Right atrium auricular region (tissue), 2 donors: Measurements from ENCODE around the gene ZNF318. TPM values are rescaled to one million over a fixed set of nuclear protein-coding genes. Genes with fewer than 3 reads are reported as not detected.

Source experiments
- DNase-seq: peaks from one replicate; pipeline ENCODE4 v3.0.0-alpha.2; 2019; ENCODE audit warnings: low spot score
- H3K27ac ChIP-seq, 2 donors: fragments of 200-600 bp; sonication (generic); 1 replicate in 1 of 2; 2 replicates in 1 of 2; pipeline ENCODE4 v1.5.1; 2016 to 2019
- H3K27me3 ChIP-seq, 2 donors: fragments of 200-600 bp; sonication (generic); one replicate each; pipeline versions ENCODE4 v1.5.1 to v1.6.0; 2017 to 2019
- H3K36me3 ChIP-seq: fragments of 200-600 bp; sonication (generic); one replicate; pipeline ENCODE4 v1.5.1; 2016
- H3K4me1 ChIP-seq, 2 donors: fragments of 200-600 bp; sonication (generic); one replicate each; pipeline versions ENCODE4 v1.5.1 to v1.6.0; 2017 to 2019
- H3K4me3 ChIP-seq, 2 donors: fragments of 200-600 bp; sonication (generic); 1 replicate in 1 of 2; 2 replicates in 1 of 2; pipeline ENCODE4 v1.5.1; 2017 to 2019; ENCODE audit warnings: mild to moderate bottlenecking in 1 of 2, moderate library complexity in 1 of 2
- H3K9me3 ChIP-seq, 2 donors: fragments of 200-600 bp; sonication (generic); one replicate each; pipeline ENCODE4 v1.5.1; 2019
- CTCF ChIP-seq, 2 donors: fragments of 200-600 bp; sonication (generic); IDR thresholded peaks; one replicate each; pipeline ENCODE4 v1.5.1; 2019; ENCODE audit warnings: antibody characterized with exemption in 2 of 2
- total RNA-seq, 2 donors: library from RNA; depleted of rRNA; stranded (reverse); fragments of >200 nt; gene quantifications; one replicate each; pipeline ENCODE4 v1.1.0, GENCODE V29; 2016

Gene ZNF318
- total RNA-seq, 2 donors from 2014 or later, result 10.1 to 11.3 TPM

GRCh38 chr6:43407296-43407695 lies 37.8 kb upstream of the ZNF318 start:
- H3K27me3 ChIP-seq, result no peaks in the 10 kb centered on the region
- H3K27ac ChIP-seq, result no peak overlapping the region
- no peak for DNase-seq
- H3K9me3 ChIP-seq, result no peaks in the 10 kb centered on the region
- TF ChIP-seq CTCF (IDR thresholded peaks at IDR 0.05), result no peak
- peaks cover 0 to 2% of the 10 kb centered on the region in 2 donors for H3K4me1 ChIP-seq
- H3K4me3 ChIP-seq, result no peak overlapping the region
- no peaks in the 10 kb centered on the region for H3K36me3 ChIP-seq

GRCh38 chr6:43405354-43405753 lies 35.9 kb upstream of the ZNF318 start:
- no peaks in the 10 kb centered on the region for H3K27me3 ChIP-seq
- peaks cover 0 to 9% of the 10 kb centered on the region in 2 donors for H3K4me1 ChIP-seq
- H3K27ac ChIP-seq, result no peak overlapping the region
- TF ChIP-seq CTCF (IDR thresholded peaks at IDR 0.05), result no peak
- H3K4me3 ChIP-seq, result no peak overlapping the region
- DNase-seq, result no peak
- H3K36me3 ChIP-seq, result no peaks in the 10 kb centered on the region
- no peaks in the 10 kb centered on the region for H3K9me3 ChIP-seq

GRCh38 chr6:43402820-43403219 lies 33.4 kb upstream of the ZNF318 start:
- no peak for TF ChIP-seq CTCF (IDR thresholded peaks at IDR 0.05)
- no peak overlapping the region for H3K4me3 ChIP-seq
- peaks cover 0 to 9% of the 10 kb centered on the region in 2 donors for H3K4me1 ChIP-seq
- no peak overlapping the region for H3K27ac ChIP-seq
- no peaks in the 10 kb centered on the region for H3K9me3 ChIP-seq
- no peaks in the 10 kb centered on the region for H3K36me3 ChIP-seq
- no peak for DNase-seq
- H3K27me3 ChIP-seq, result no peaks in the 10 kb centered on the region

GRCh38 chr6:43401730-43402129 lies 32.3 kb upstream of the ZNF318 start:
- H3K9me3 ChIP-seq, result no peaks in the 10 kb centered on the region
- TF ChIP-seq CTCF (IDR thresholded peaks at IDR 0.05), result no peak
- H3K27ac ChIP-seq, result no peak overlapping the region
- no peak overlapping the region for H3K4me3 ChIP-seq
- no peak for DNase-seq
- no peaks in the 10 kb centered on the region for H3K36me3 ChIP-seq
- H3K27me3 ChIP-seq, result no peaks in the 10 kb centered on the region
- peaks cover 0 to 9% of the 10 kb centered on the region in 2 donors for H3K4me1 ChIP-seq

- Histone ChIP-seq H3K27ac (no peak overlapping the region), H3K4me3 (no peak overlapping the region), H3K36me3 (no peaks in the 10 kb centered on the region), H3K27me3 (no peaks in the 10 kb centered on the region), H3K9me3 (no peaks in the 10 kb centered on the region), H3K4me1 (peaks cover 0 to 9% of the 10 kb centered on the region in 2 donors)
- no peak for TF ChIP-seq CTCF (IDR thresholded peaks at IDR 0.05)
- no peak for DNase-seq
These were observed 30.6 kb upstream of the ZNF318 start for GRCh38 chr6:43399932-43400487.
